ENCODE measurements around the gene OR4X1.

GRCh38 chr11:48272606-48273005 is 8.9 kb downstream of the OR4X1 start:
- TF ChIP-seq CTCF (IDR thresholded peaks at IDR 0.05; ENCODE audit: poor library complexity, severe bottlenecking) (no peak), POLR2AphosphoS5 (IDR thresholded peaks at IDR 0.05) (no peak), EZH2 (IDR thresholded peaks at IDR 0.05; ENCODE audit: borderline replicate concordance, insufficient read depth, low read length, poor library complexity, severe bottlenecking) (no peak), REST (IDR thresholded peaks at IDR 0.05; ENCODE audit: borderline replicate concordance) (no peak), EP300 (conservative IDR thresholded peaks at IDR 0.05; ENCODE audit: poor library complexity, severe bottlenecking) (no peak)
